Sigmoid colon (tissue), 4 donors: Measurements from ENCODE around the gene C1QTNF5.

ENCODE experiments used
- CTCF ChIP-seq, 4 experiments: fragments of 450-650 bp in 3 of 4; fragments of 200-600 bp in 1 of 4; IDR thresholded peaks; one replicate each; pipeline ENCODE4 v1.5.1; 2016 to 2019; ENCODE audit warnings: antibody characterized with exemption in 4 of 4, mild to moderate bottlenecking in 3 of 4, moderate library complexity in 2 of 4
- EP300 ChIP-seq, 4 donors: sonication (generic); formaldehyde crosslinking; IDR thresholded peaks; one replicate each; pipeline ENCODE4 v1.6.1; 2017; ENCODE audit warnings: antibody characterized with exemption in 4 of 4
- POLR2A ChIP-seq, 2 donors: fragments of 450-650 bp; IDR thresholded peaks; one replicate each; pipeline ENCODE4 v1.6.1; 2016; ENCODE audit warnings: antibody characterized with exemption in 2 of 2, mild to moderate bottlenecking in 2 of 2, moderate library complexity in 2 of 2
- POLR2AphosphoS5 ChIP-seq, 4 donors: sonication (generic); formaldehyde crosslinking; IDR thresholded peaks; one replicate each; pipeline ENCODE4 v1.6.1; 2017; ENCODE audit warnings: antibody characterized with exemption in 4 of 4

DNA sequence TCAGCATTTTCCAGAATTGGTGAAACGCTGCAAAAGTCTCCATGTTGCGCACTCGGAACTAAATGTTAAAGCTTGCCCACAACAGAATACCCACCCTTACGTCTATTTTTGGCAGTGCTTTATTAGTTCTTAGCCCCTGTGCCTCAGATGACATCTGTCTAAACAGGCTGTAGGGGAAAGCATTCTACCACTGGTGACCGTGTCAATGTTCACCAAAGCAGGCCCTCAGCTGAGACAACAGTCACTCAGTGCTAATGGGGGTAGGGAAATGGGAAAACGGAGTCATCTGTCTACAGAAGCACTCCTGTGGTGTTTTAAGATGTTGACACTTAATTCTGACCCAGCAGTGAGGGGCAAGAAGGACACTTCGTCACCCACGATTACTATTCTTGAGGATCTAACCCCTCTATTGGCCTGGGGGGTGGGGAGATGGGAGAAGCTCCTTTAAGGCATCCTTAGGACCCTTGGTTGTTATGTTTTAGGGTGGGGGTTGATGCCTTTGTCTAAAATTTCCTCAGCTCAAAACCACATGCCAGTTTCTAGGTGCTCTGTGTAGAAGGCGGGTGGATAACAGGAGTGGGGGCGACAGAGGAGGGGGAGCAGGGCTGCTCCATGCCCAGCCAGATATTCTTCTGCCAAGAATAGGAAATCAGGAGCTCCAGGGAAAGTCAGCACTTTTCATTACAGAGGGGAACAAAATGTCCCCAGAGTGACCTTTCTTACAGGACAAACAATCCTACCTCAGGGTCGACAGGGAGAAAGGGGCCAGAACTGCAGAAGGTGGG is 21.4 kb upstream of the C1QTNF5 start:
- TF ChIP-seq POLR2AphosphoS5 (IDR thresholded peaks at IDR 0.05) (no peak), EP300 (IDR thresholded peaks at IDR 0.05) (no peak), CTCF (IDR thresholded peaks at IDR 0.05) (no peak), POLR2A (IDR thresholded peaks at IDR 0.05) (no peak)
